Measurements from ENCODE around the gene DAD1.

DNA sequence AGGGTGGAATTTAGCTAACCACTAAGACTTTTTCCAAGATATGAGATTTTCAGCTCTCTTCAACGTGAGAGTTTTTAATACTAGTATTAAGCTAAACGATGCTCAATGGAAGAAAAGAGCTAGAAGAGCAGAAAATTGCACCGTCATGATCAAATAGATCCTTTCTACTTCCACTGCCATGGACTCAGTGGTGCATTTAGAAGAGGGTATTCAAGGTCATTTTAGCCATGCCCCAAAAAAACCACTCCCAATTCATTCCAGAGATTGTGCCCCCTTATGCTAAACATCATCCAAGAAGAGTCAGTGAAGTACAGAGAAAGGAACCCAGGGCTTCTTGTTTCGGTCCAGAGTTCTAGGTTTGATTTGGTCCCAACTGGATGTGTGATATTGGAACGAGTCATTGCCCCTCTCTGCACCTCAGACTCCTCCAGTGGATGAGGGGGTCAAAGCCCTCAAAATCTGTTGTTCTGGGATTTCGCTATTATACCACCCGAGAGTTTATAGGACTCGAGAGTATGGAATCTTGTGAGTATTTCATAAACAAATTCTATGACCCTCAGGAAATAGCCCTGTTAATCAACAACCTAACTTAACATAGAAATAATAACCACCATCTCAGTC, 55.2 kb downstream of the DAD1 start:
- TF ChIP-seq, protein P1, sequence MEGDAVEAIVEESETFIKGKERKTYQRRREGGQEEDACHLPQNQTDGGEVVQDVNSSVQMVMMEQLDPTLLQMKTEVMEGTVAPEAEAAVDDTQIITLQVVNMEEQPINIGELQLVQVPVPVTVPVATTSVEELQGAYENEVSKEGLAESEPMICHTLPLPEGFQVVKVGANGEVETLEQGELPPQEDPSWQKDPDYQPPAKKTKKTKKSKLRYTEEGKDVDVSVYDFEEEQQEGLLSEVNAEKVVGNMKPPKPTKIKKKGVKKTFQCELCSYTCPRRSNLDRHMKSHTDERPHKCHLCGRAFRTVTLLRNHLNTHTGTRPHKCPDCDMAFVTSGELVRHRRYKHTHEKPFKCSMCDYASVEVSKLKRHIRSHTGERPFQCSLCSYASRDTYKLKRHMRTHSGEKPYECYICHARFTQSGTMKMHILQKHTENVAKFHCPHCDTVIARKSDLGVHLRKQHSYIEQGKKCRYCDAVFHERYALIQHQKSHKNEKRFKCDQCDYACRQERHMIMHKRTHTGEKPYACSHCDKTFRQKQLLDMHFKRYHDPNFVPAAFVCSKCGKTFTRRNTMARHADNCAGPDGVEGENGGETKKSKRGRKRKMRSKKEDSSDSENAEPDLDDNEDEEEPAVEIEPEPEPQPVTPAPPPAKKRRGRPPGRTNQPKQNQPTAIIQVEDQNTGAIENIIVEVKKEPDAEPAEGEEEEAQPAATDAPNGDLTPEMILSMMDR (IDR thresholded peaks at IDR 0.05), result no peak
- TF ChIP-seq POLR2A (IDR thresholded peaks at IDR 0.05), result no peak
